HCT116 (cell line): ENCODE data around the gene AIMP1. TPM values are rescaled to one million over a fixed set of nuclear protein-coding genes. Genes with fewer than 3 reads are reported as not detected.
A peak's percentile ranks its signal among the peaks of the same experiment; 100 is the strongest.

Source experiments
- ATAC-seq: fragments of 200-7000 bp; cut with Tn5 transposase; 2 replicates; pipeline ENCODE4 v1.9.1; 2020; ENCODE audit warnings: mild to moderate bottlenecking, moderate library complexity
- BruUV-seq: library from RNA; stranded (reverse); fragments of 400-500 nt; replicated peaks from 2 replicates; lab custom pipeline; 2021; lab: Mats Ljungman, UMichigan
- CTCF ChIA-PET: fragments of 300-600 bp; sonication (Branson Sonifier 250); formaldehyde crosslinking; loops from one replicate; lab custom pipeline; 2021; ENCODE audit warnings: antibody characterized with exemption; lab: Charles Lee
- POLR2A ChIA-PET: fragments of 300-600, 350-600 bp; sonication (Branson Sonifier 250); formaldehyde crosslinking; loops from one replicate; lab custom pipeline; 2021; ENCODE audit warnings: antibody characterized with exemption; lab: Charles Lee
- RAD21 ChIA-PET, 2 experiments: fragments of 300-600 bp; sonication (Branson Sonifier 250); formaldehyde crosslinking; loops; one replicate each; lab custom pipeline; 2023; ENCODE audit warnings: low total read pairs in 2 of 2; ENCODE audit not compliant: uncharacterized antibody in 2 of 2, unreplicated experiment in 2 of 2, low non-redundant PET in 1 of 2; lab: Charles Lee
- DNase-seq: peaks from one replicate; pipeline ENCODE4 v3.0.0-alpha.2; 2010; ENCODE audit warnings: low read depth, low spot score
- H2AFZ ChIP-seq: fragments of 200-600 bp; shearing (Covaris generic), sonication (generic); 2 replicates; pipeline ENCODE4 v1.6.1; 2017; ENCODE audit warnings: low read depth, mixed run types, mixed read lengths, antibody characterized with exemption, low read length; ENCODE audit not compliant: poor library complexity, severe bottlenecking
- H3K27ac ChIP-seq: 2 replicates; pipeline ENCODE4 v1.5.1; 2012; ENCODE audit warnings: low read depth, low read length
- H3K27me3 ChIP-seq: fragments of 200-600 bp; sonication (generic); 2 replicates; pipeline ENCODE4 v1.6.1; 2016; ENCODE audit warnings: mixed run types, low read length, mixed read lengths; ENCODE audit not compliant: insufficient read depth
- H3K36me3 ChIP-seq, 2 experiments: fragments of 200-500 bp in 1 of 2; fragments of 200-600 bp in 1 of 2; sonication (Bioruptor generic) in 1 of 2; sonication (generic) in 1 of 2; 2 replicates each; pipeline versions ENCODE4 v1.5.1 to v1.6.1; 2014 to 2016; ENCODE audit warnings: low read length in 2 of 2, inconsistent platforms in 1 of 2, mixed read lengths in 1 of 2, mixed run types in 1 of 2; ENCODE audit not compliant: insufficient read depth in 2 of 2, control insufficient read depth in 1 of 2
- H3K4me1 ChIP-seq, 2 experiments: fragments of 200-600 bp in 1 of 2; sonication (generic) in 1 of 2; 2 replicates each; pipeline versions ENCODE4 v1.5.1 to v1.6.1; 2012 to 2017; ENCODE audit warnings: low read length in 2 of 2, inconsistent platforms in 1 of 2, mild to moderate bottlenecking in 1 of 2, mixed read lengths in 1 of 2, mixed run types in 1 of 2, moderate library complexity in 1 of 2; ENCODE audit not compliant: insufficient read depth in 2 of 2, control insufficient read depth in 1 of 2
- H3K4me2 ChIP-seq: fragments of 200-600 bp; sonication (generic); 2 replicates; pipeline ENCODE4 v1.6.1; 2017; ENCODE audit warnings: mixed run types, low read length, mixed read lengths
- H3K4me3 ChIP-seq, 2 experiments: fragments of 200-600 bp in 1 of 2; sonication (generic) in 1 of 2; replicated peaks in 1 of 2; 2 replicates each; pipeline ENCODE4 v1.5.1; 2011 to 2016; ENCODE audit warnings: low read length in 2 of 2, control low read depth in 1 of 2, low read depth in 1 of 2, mild to moderate bottlenecking in 1 of 2, mixed read lengths in 1 of 2, mixed run types in 1 of 2
- H3K79me2 ChIP-seq: fragments of 200-600 bp; sonication (generic); 2 replicates; pipeline ENCODE4 v1.6.1; 2017; ENCODE audit warnings: mild to moderate bottlenecking, mixed run types, low read length, moderate library complexity, mixed read lengths; ENCODE audit not compliant: insufficient read depth
- H3K9ac ChIP-seq: fragments of 200-600 bp; sonication (generic); 2 replicates; pipeline ENCODE4 v1.6.1; 2016; ENCODE audit warnings: low read length, mixed read lengths
- H3K9me2 ChIP-seq: fragments of 200-600 bp; sonication (generic), shearing (Covaris generic); 2 replicates; pipeline ENCODE4 v1.6.1; 2017; ENCODE audit warnings: mixed run types, mild to moderate bottlenecking, moderate library complexity; ENCODE audit not compliant: insufficient read depth
- H3K9me3 ChIP-seq, 2 experiments: fragments of 200-500 bp in 1 of 2; fragments of 200-600 bp in 1 of 2; sonication (Bioruptor generic) in 1 of 2; sonication (generic) in 1 of 2; 2 replicates each; pipeline ENCODE4 v1.6.1; 2014 to 2017; ENCODE audit warnings: low read length in 2 of 2, mixed read lengths in 2 of 2, inconsistent platforms in 1 of 2, low read depth in 1 of 2, mild to moderate bottlenecking in 1 of 2, mixed run types in 1 of 2, moderate library complexity in 1 of 2; ENCODE audit not compliant: control insufficient read depth in 1 of 2, insufficient read depth in 1 of 2
- H4K20me1 ChIP-seq: fragments of 200-600 bp; sonication (generic), shearing (Covaris generic); 2 replicates; pipeline ENCODE4 v1.6.1; 2017; ENCODE audit warnings: mixed run types, mild to moderate bottlenecking, moderate library complexity; ENCODE audit not compliant: insufficient read depth
- EGR1 ChIP-seq: IDR thresholded peaks from 2 replicates; pipeline ENCODE4 v1.6.1; 2012; ENCODE audit warnings: low read depth
- ELF1 ChIP-seq: IDR thresholded peaks from 2 replicates; pipeline ENCODE4 v1.6.1; 2012; ENCODE audit warnings: low read depth, borderline replicate concordance
- JUND ChIP-seq: IDR thresholded peaks from 2 replicates; pipeline ENCODE4 v1.6.1; 2012
- POLR2A ChIP-seq: IDR thresholded peaks from 2 replicates; pipeline ENCODE4 v1.7.0; 2011; ENCODE audit warnings: borderline replicate concordance; ENCODE audit not compliant: insufficient read depth, insufficient read length; ENCODE audit errors: extremely low read depth
- RAD21 ChIP-seq: IDR thresholded peaks from 2 replicates; pipeline ENCODE4 v1.6.1; 2012; ENCODE audit warnings: low read depth, mild to moderate bottlenecking
- SIN3A ChIP-seq: IDR thresholded peaks from 2 replicates; pipeline ENCODE4 v1.6.1; 2012; ENCODE audit warnings: low read depth
- YY1 ChIP-seq: IDR thresholded peaks from 2 replicates; pipeline ENCODE4 v1.6.1; 2011; ENCODE audit warnings: low read length, low read depth, moderate library complexity, mild to moderate bottlenecking; ENCODE audit not compliant: insufficient replicate concordance; ENCODE audit errors: extremely low read depth
- intact Hi-C: fragments of 100-400 bp; cut with micrococcal nuclease; formaldehyde crosslinking; loops from 2 replicates; pipeline ENCODE4 v1.10.0; 2022
- total RNA-seq: library from RNA; stranded (reverse); gene quantifications from one replicate; pipeline ENCODE4 v1.2.1, GENCODE V29; 2021; ENCODE audit not compliant: unreplicated experiment
- TF ChIP-seq, protein P1 (sequence below): IDR thresholded peaks from 2 replicates; pipeline ENCODE4 v1.6.1; 2012; ENCODE audit warnings: low read depth
- TF ChIP-seq, protein P2 (sequence below): IDR thresholded peaks from 2 replicates; pipeline ENCODE4 v1.6.1; 2012
- TF ChIP-seq, protein P3 (sequence below), 3 experiments: fragments of 200-600 bp in 1 of 3; sonication (generic) in 1 of 3; IDR thresholded peaks in 2 of 3; conservative IDR thresholded peaks in 1 of 3; 2 replicates each; pipeline ENCODE4 v1.5.1; 2012 to 2017; ENCODE audit warnings: low read depth in 2 of 3, low read length in 2 of 3, antibody characterized with exemption in 1 of 3, borderline replicate concordance in 1 of 3, control low read depth in 1 of 3, mild to moderate bottlenecking in 1 of 3, mixed read lengths in 1 of 3, mixed run types in 1 of 3, moderate library complexity in 1 of 3; ENCODE audit not compliant: insufficient read depth in 1 of 3

Gene AIMP1
- total RNA-seq, 1 experiment from 2014 or later, result 67.4 TPM

DNA sequence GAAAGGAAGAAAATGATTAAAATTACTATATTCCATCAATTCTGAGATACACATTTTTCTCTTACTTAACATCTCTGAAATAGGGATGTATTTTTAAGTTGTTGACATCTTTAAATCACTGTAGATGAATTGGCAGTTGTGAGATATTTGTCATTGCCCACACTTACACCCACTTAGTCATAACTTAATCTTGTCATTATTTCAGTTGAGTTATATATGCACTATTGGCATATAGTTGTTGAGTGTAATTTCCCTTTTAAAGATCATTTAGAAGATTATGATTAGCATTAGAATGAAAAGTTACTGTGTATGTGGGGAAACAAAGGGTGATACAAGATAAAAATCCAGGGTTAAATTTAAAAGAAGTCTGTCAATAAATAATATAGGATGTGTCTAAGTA is 2.2 kb downstream of the AIMP1 start:
- no peaks in the 10 kb centered on the region for H3K36me3 ChIP-seq
- no peak overlapping the region for H3K4me3 ChIP-seq
- no peak overlapping the region for H3K9ac ChIP-seq
- ChIA-PET POLR2A (no interaction called here), CTCF (no interaction called here), RAD21 (no interaction called here)
- peaks cover 84% of the 10 kb centered on the region for H3K79me2 ChIP-seq
- no peak overlapping the region for H2AFZ ChIP-seq
- no peaks in the 10 kb centered on the region for H4K20me1 ChIP-seq
- no peak for ATAC-seq
- DNase-seq, result no peak
- no peaks in the 10 kb centered on the region for H3K27me3 ChIP-seq
- H3K4me2 ChIP-seq, result peak overlapping the region; percentile 73; the same call in 1 of the 2 replicates
- H3K4me1 ChIP-seq, result peaks cover 5 to 13% of the 10 kb centered on the region in 2 experiments; a peak in 3 of 4 replicates
- no TSS peak for BruUV-seq
- no peaks in the 10 kb centered on the region for H3K9me2 ChIP-seq
- no peak overlapping the region for H3K27ac ChIP-seq
- H3K9me3 ChIP-seq, result no peaks in the 10 kb centered on the region
- intact Hi-C loops, result no loop called here
- TF ChIP-seq, protein P1, sequence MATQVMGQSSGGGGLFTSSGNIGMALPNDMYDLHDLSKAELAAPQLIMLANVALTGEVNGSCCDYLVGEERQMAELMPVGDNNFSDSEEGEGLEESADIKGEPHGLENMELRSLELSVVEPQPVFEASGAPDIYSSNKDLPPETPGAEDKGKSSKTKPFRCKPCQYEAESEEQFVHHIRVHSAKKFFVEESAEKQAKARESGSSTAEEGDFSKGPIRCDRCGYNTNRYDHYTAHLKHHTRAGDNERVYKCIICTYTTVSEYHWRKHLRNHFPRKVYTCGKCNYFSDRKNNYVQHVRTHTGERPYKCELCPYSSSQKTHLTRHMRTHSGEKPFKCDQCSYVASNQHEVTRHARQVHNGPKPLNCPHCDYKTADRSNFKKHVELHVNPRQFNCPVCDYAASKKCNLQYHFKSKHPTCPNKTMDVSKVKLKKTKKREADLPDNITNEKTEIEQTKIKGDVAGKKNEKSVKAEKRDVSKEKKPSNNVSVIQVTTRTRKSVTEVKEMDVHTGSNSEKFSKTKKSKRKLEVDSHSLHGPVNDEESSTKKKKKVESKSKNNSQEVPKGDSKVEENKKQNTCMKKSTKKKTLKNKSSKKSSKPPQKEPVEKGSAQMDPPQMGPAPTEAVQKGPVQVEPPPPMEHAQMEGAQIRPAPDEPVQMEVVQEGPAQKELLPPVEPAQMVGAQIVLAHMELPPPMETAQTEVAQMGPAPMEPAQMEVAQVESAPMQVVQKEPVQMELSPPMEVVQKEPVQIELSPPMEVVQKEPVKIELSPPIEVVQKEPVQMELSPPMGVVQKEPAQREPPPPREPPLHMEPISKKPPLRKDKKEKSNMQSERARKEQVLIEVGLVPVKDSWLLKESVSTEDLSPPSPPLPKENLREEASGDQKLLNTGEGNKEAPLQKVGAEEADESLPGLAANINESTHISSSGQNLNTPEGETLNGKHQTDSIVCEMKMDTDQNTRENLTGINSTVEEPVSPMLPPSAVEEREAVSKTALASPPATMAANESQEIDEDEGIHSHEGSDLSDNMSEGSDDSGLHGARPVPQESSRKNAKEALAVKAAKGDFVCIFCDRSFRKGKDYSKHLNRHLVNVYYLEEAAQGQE, result no peak
- TF ChIP-seq JUND (no peak), POLR2A (no peak), ELF1 (no peak), RAD21 (no peak), YY1 (no peak), EGR1 (no peak), SIN3A (no peak)
- TF ChIP-seq, protein P2, sequence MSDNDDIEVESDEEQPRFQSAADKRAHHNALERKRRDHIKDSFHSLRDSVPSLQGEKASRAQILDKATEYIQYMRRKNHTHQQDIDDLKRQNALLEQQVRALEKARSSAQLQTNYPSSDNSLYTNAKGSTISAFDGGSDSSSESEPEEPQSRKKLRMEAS, result no peak
- TF ChIP-seq, protein P3, sequence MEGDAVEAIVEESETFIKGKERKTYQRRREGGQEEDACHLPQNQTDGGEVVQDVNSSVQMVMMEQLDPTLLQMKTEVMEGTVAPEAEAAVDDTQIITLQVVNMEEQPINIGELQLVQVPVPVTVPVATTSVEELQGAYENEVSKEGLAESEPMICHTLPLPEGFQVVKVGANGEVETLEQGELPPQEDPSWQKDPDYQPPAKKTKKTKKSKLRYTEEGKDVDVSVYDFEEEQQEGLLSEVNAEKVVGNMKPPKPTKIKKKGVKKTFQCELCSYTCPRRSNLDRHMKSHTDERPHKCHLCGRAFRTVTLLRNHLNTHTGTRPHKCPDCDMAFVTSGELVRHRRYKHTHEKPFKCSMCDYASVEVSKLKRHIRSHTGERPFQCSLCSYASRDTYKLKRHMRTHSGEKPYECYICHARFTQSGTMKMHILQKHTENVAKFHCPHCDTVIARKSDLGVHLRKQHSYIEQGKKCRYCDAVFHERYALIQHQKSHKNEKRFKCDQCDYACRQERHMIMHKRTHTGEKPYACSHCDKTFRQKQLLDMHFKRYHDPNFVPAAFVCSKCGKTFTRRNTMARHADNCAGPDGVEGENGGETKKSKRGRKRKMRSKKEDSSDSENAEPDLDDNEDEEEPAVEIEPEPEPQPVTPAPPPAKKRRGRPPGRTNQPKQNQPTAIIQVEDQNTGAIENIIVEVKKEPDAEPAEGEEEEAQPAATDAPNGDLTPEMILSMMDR (IDR thresholded peaks at IDR 0.05 in 2 of 3, conservative IDR thresholded peaks at IDR 0.05 in 1 of 3; ENCODE audit: borderline replicate concordance in 1 of 3, insufficient read depth in 1 of 3, low read depth in 2 of 3, low read length in 2 of 3), result no peak
